WTC11 (cell line): ENCODE measurements around the gene ZEB2. TPM values are rescaled to one million over a fixed set of nuclear protein-coding genes. Genes with fewer than 3 reads are reported as not detected.

ENCODE experiments used
- ATAC-seq: fragments of 200-7000 bp; cut with Tn5 transposase; 2 replicates; pipeline ENCODE4 v1.10.0; 2021; ENCODE audit warnings: mild to moderate bottlenecking, moderate library complexity
- CTCF ChIA-PET: fragments of 300-600 bp; sonication (Branson Sonifier 250); formaldehyde crosslinking; loops from one replicate; lab custom pipeline; 2021; ENCODE audit warnings: antibody characterized with exemption; lab: Charles Lee
- POLR2A ChIA-PET: fragments of 350-600 bp; sonication (Branson Sonifier 250); formaldehyde crosslinking; loops from one replicate; lab custom pipeline; 2021; ENCODE audit warnings: antibody characterized with exemption; lab: Charles Lee
- DNase-seq: peaks from one replicate; pipeline ENCODE4 v3.0.0; 2021; ENCODE audit warnings: low spot score
- H3K27ac Mint-ChIP-seq: 2 replicates; pipeline ENCODE4 v1.8.0; 2021; ENCODE audit warnings: mixed read lengths
- H3K27me3 Mint-ChIP-seq: 2 replicates; pipeline ENCODE4 v1.8.0; 2021; ENCODE audit warnings: low read depth, mild to moderate bottlenecking, moderate library complexity, mixed read lengths
- H3K36me3 Mint-ChIP-seq: 2 replicates; pipeline ENCODE4 v1.8.0; 2021; ENCODE audit warnings: mixed read lengths
- H3K4me1 Mint-ChIP-seq: 2 replicates; pipeline ENCODE4 v1.8.0; 2022; ENCODE audit warnings: mixed read lengths
- H3K4me3 Mint-ChIP-seq: 2 replicates; pipeline ENCODE4 v1.8.0; 2021; ENCODE audit warnings: mild to moderate bottlenecking, moderate library complexity, mixed read lengths
- H3K9me3 Mint-ChIP-seq: 2 replicates; pipeline ENCODE4 v1.8.0; 2021; ENCODE audit warnings: mixed read lengths
- AFF4 ChIP-seq: sonication (generic); formaldehyde crosslinking; IDR thresholded peaks from 2 replicates; pipeline ENCODE4 v1.8.1; 2023; ENCODE audit warnings: mild to moderate bottlenecking, missing genetic modification reagents, borderline replicate concordance
- AR ChIP-seq: fragments of 250-450 bp; sonication (Bioruptor Pico); IDR thresholded peaks from 2 replicates; pipeline ENCODE4 v1.9.0; 2021; ENCODE audit warnings: mild to moderate bottlenecking
- ATF3 ChIP-seq: sonication (generic); formaldehyde crosslinking; conservative IDR thresholded peaks from 2 replicates; pipeline ENCODE4 v1.8.1; 2022; ENCODE audit warnings: mild to moderate bottlenecking, missing genetic modification reagents
- ATF6 ChIP-seq: sonication (generic); formaldehyde crosslinking; IDR thresholded peaks from 2 replicates; pipeline ENCODE4 v1.8.1; 2023; ENCODE audit warnings: mild to moderate bottlenecking, missing genetic modification reagents
- CTCF ChIP-seq: fragments of 200-600 bp; IDR thresholded peaks from 2 replicates; pipeline ENCODE4 v1.8.0; 2022; ENCODE audit warnings: antibody characterized with exemption
- ETV6 ChIP-seq: sonication (generic); formaldehyde crosslinking; IDR thresholded peaks from 2 replicates; pipeline ENCODE4 v1.8.1; 2022; ENCODE audit warnings: mild to moderate bottlenecking, missing genetic modification reagents
- FOXJ3 ChIP-seq: sonication (generic); formaldehyde crosslinking; IDR thresholded peaks from 2 replicates; pipeline ENCODE4 v1.9.0; 2021; ENCODE audit warnings: missing genetic modification reagents, mild to moderate bottlenecking, borderline replicate concordance
- FOXP1 ChIP-seq: sonication (generic); formaldehyde crosslinking; IDR thresholded peaks from 2 replicates; pipeline ENCODE4 v1.8.0; 2022; ENCODE audit warnings: missing genetic modification reagents, mild to moderate bottlenecking, moderate library complexity, borderline replicate concordance
- HMGA2 ChIP-seq: fragments of 250-450 bp; sonication (Bioruptor Pico); IDR thresholded peaks from 2 replicates; pipeline ENCODE4 v1.4.0; 2021; ENCODE audit warnings: mild to moderate bottlenecking, moderate library complexity
- NFYB ChIP-seq: sonication (generic); formaldehyde crosslinking; conservative IDR thresholded peaks from 2 replicates; pipeline ENCODE4 v1.8.0; 2022; ENCODE audit warnings: low read depth, missing genetic modification reagents
- NR3C1 ChIP-seq: sonication (generic); formaldehyde crosslinking; conservative IDR thresholded peaks from 2 replicates; pipeline ENCODE4 v1.8.1; 2023; ENCODE audit warnings: low read depth, mild to moderate bottlenecking, missing genetic modification reagents
- OVOL2 ChIP-seq: fragments of 250-450 bp; sonication (Bioruptor Pico); IDR thresholded peaks from 2 replicates; pipeline ENCODE4 v1.9.0; 2021; ENCODE audit warnings: mild to moderate bottlenecking, borderline replicate concordance
- SMAD3 ChIP-seq: sonication (generic); formaldehyde crosslinking; IDR thresholded peaks from 2 replicates; pipeline ENCODE4 v1.8.0; 2022; ENCODE audit warnings: missing genetic modification reagents, mild to moderate bottlenecking, borderline replicate concordance
- TCF7 ChIP-seq: sonication (generic); formaldehyde crosslinking; IDR thresholded peaks from 2 replicates; pipeline ENCODE4 v1.8.0; 2022; ENCODE audit warnings: mild to moderate bottlenecking, low read depth, missing genetic modification reagents, moderate library complexity
- ZNF423 ChIP-seq: fragments of 250-450 bp; sonication (Bioruptor Pico); IDR thresholded peaks from 2 replicates; pipeline ENCODE4 v2.1.2; 2022; ENCODE audit warnings: mild to moderate bottlenecking, moderate library complexity
- ZNF671 ChIP-seq: fragments of 250-450 bp; sonication (Bioruptor Pico); IDR thresholded peaks from 2 replicates; pipeline ENCODE4 v1.8.0; 2021; ENCODE audit warnings: mild to moderate bottlenecking
- total RNA-seq: library from RNA; stranded (reverse); gene quantifications from 3 replicates; pipeline ENCODE4 v1.2.3, GENCODE V29; 2021
- TF ChIP-seq, protein P1 (sequence below): sonication (generic); formaldehyde crosslinking; IDR thresholded peaks from 2 replicates; pipeline ENCODE4 v1.8.1; 2022; ENCODE audit warnings: low read depth, mild to moderate bottlenecking, moderate library complexity, missing genetic modification reagents, borderline replicate concordance
- TF ChIP-seq, protein P2 (sequence below): fragments of 250-450 bp; sonication (Bioruptor Pico); IDR thresholded peaks from 2 replicates; pipeline ENCODE4 v1.9.0; 2021; ENCODE audit warnings: mild to moderate bottlenecking
- TF ChIP-seq, protein P3 (sequence below): sonication (generic); formaldehyde crosslinking; IDR thresholded peaks from 2 replicates; pipeline ENCODE4 v1.8.0; 2023; ENCODE audit warnings: mild to moderate bottlenecking, missing genetic modification reagents

The ZEB2 gene
- total RNA-seq, 1 experiment from 2014 or later, result 0.42 TPM

DNA sequence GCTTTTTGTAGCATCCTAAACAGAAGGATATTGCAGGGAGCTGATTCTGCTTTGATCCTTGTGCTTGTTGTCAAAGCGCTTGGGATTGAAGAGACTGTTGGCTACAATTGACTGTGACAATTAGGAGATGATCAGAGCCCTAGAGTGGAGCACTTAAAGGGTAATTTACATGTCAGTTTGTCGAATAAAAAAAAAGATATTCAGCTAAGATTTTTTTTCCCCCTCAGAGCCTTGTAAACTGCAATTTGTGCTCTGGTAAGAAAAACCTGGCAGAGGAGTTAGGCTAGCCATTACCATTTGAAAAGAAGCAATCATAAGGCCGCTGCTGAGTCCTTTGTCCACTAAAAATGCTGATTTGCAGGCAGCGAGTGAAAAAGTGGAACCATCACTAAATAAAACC is 47.8 kb upstream of the ZEB2 start (continued):
- TF ChIP-seq, protein P1, sequence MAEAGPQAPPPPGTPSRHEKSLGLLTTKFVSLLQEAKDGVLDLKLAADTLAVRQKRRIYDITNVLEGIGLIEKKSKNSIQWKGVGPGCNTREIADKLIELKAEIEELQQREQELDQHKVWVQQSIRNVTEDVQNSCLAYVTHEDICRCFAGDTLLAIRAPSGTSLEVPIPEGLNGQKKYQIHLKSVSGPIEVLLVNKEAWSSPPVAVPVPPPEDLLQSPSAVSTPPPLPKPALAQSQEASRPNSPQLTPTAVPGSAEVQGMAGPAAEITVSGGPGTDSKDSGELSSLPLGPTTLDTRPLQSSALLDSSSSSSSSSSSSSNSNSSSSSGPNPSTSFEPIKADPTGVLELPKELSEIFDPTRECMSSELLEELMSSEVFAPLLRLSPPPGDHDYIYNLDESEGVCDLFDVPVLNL (CRISPR knock-in tag), result no peak
- TF ChIP-seq SMAD3 (CRISPR knock-in tag) (no peak), FOXJ3 (CRISPR knock-in tag) (no peak), HMGA2 (CRISPR knock-in tag) (no peak), ETV6 (CRISPR knock-in tag) (no peak), TCF7 (CRISPR knock-in tag) (no peak), ZNF423 (CRISPR knock-in tag) (no peak), CTCF (no peak), ATF3 (CRISPR knock-in tag) (no peak), FOXP1 (CRISPR knock-in tag) (no peak), AFF4 (CRISPR knock-in tag) (no peak)

DNA sequence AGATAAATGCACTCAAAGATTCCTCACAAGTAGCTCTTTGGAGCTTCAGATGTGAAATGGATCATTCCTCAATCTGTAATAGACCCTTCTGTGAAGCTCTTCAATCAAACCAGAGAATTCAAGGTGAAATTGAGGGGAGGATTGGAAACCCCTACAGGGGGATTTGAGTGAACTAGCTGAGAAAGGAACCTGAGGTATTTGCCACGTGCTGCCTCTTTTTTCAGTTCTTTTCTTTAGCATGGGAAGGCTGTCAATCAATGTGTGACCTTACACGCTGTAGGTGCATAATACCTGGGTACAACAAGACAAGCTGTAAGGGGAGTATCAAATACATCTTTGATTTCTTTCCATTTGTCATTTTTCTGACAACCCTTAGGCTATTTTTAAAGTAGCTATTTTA is 46.5 kb upstream of the ZEB2 start:
- no peak for TF ChIP-seq OVOL2 (CRISPR knock-in tag)
- ATAC-seq (no peak), DNase-seq (no peak)
- ChIA-PET CTCF (no interaction called here), POLR2A (no interaction called here)
- peaks cover 47% of the 10 kb centered on the region for H3K4me1 Mint-ChIP-seq
- H3K27me3 Mint-ChIP-seq, result peaks cover 55% of the 10 kb centered on the region
- H3K9me3 Mint-ChIP-seq, result no peaks in the 10 kb centered on the region
- no peak overlapping the region for H3K27ac Mint-ChIP-seq
- no peak overlapping the region for H3K4me3 Mint-ChIP-seq
- no peaks in the 10 kb centered on the region for H3K36me3 Mint-ChIP-seq

- ChIA-PET CTCF (no interaction called here), POLR2A (no interaction called here)
- TF ChIP-seq NFYB (CRISPR knock-in tag), result no peak
- TF ChIP-seq ATF6 (CRISPR knock-in tag), result no peak
- TF ChIP-seq, protein P2, sequence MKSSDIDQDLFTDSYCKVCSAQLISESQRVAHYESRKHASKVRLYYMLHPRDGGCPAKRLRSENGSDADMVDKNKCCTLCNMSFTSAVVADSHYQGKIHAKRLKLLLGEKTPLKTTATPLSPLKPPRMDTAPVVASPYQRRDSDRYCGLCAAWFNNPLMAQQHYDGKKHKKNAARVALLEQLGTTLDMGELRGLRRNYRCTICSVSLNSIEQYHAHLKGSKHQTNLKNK, result no peak
- TF ChIP-seq AR (CRISPR knock-in tag), result no peak
- no peak for TF ChIP-seq NR3C1 (CRISPR knock-in tag)
- TF ChIP-seq, protein P3, sequence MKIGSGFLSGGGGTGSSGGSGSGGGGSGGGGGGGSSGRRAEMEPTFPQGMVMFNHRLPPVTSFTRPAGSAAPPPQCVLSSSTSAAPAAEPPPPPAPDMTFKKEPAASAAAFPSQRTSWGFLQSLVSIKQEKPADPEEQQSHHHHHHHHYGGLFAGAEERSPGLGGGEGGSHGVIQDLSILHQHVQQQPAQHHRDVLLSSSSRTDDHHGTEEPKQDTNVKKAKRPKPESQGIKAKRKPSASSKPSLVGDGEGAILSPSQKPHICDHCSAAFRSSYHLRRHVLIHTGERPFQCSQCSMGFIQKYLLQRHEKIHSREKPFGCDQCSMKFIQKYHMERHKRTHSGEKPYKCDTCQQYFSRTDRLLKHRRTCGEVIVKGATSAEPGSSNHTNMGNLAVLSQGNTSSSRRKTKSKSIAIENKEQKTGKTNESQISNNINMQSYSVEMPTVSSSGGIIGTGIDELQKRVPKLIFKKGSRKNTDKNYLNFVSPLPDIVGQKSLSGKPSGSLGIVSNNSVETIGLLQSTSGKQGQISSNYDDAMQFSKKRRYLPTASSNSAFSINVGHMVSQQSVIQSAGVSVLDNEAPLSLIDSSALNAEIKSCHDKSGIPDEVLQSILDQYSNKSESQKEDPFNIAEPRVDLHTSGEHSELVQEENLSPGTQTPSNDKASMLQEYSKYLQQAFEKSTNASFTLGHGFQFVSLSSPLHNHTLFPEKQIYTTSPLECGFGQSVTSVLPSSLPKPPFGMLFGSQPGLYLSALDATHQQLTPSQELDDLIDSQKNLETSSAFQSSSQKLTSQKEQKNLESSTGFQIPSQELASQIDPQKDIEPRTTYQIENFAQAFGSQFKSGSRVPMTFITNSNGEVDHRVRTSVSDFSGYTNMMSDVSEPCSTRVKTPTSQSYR, result no peak
- no peak for TF ChIP-seq ZNF671 (CRISPR knock-in tag)
- peaks cover 6% of the 10 kb centered on the region for H3K27me3 Mint-ChIP-seq
- H3K4me3 Mint-ChIP-seq, result no peak overlapping the region
- ATAC-seq (no peak), DNase-seq (no peak)
- peaks cover 6% of the 10 kb centered on the region for H3K4me1 Mint-ChIP-seq
- H3K36me3 Mint-ChIP-seq, result no peaks in the 10 kb centered on the region
- no peaks in the 10 kb centered on the region for H3K9me3 Mint-ChIP-seq
- no peak overlapping the region for H3K27ac Mint-ChIP-seq
These were observed 40.3 kb upstream of the ZEB2 start for GRCh38 chr2:144560251-144560650.
